ENCODE results near the gene LRBA. TPM values are rescaled to one million over a fixed set of nuclear protein-coding genes. Genes with fewer than 3 reads are reported as not detected.

LRBA gene
- total RNA-seq, 1 experiment from 2014 or later: 55.3 TPM

DNA sequence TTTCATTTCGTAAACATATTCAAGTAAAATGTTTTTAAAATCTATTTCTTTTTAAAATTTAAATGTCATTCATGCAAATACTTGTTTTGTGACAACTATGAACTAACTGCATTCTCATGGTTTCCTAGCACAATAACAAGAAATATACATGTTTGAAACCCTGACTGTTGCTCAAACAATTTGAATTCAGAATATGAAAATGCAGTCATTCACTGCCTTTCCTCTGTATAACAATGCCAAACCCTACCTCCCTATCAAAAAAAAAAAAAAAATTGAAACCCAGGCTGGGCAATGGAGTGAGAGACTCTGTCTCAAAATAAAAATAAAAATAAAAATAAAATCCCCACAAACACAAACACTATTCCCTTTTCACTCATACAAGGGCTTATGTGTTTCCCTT, 391.0 kb downstream of the LRBA start:
- no peak for DNase-seq
- Histone ChIP-seq H3K56ac (ENCODE audit: insufficient read length, low read depth, low read length) (no peak overlapping the region), H4K91ac (ENCODE audit: insufficient read length, low read depth, low read length) (no peak overlapping the region), H2AFZ (ENCODE audit: low read length) (no peak overlapping the region), H3K79me2 (ENCODE audit: insufficient read depth, low read length) (no peaks in the 10 kb centered on the region), H3K4me2 (ENCODE audit: insufficient read depth, insufficient read length, low read length) (no peak overlapping the region), H3K4me1 (ENCODE audit: insufficient read depth, low read length) (no peaks in the 10 kb centered on the region), H3T11ph (ENCODE audit: low read length) (no peak overlapping the region), H3K4ac (ENCODE audit: low read depth, low read length) (no peak overlapping the region), H3K9ac (ENCODE audit: extremely low read depth, insufficient read length, low read length) (no peak overlapping the region), H2BK20ac (ENCODE audit: low read depth, low read length, poor library complexity, severe bottlenecking) (no peak overlapping the region), H3K23ac (ENCODE audit: insufficient read length, low read depth, low read length) (no peak overlapping the region), H2BK15ac (ENCODE audit: low read depth, low read length) (no peak overlapping the region), H2BK120ac (ENCODE audit: low read depth, low read length, poor library complexity, severe bottlenecking) (no peak overlapping the region), H3K9me3 (ENCODE audit: control insufficient read depth, low read depth, low read length) (no peaks in the 10 kb centered on the region), H3K23me2 (ENCODE audit: insufficient read length, low read depth, low read length, poor library complexity, severe bottlenecking) (no peaks in the 10 kb centered on the region), H4K5ac (ENCODE audit: insufficient read length, low read depth, low read length) (no peak overlapping the region), H3K79me1 (ENCODE audit: insufficient read depth, low read depth, low read length, poor library complexity, severe bottlenecking) (no peaks in the 10 kb centered on the region), H3K14ac (ENCODE audit: insufficient read depth, low read length) (no peak overlapping the region), H3K18ac (ENCODE audit: insufficient read length, low read depth, low read length) (no peak overlapping the region), H2BK12ac (ENCODE audit: insufficient read length, low read depth, low read length) (no peak overlapping the region), H2BK5ac (ENCODE audit: insufficient read length, low read length) (no peak overlapping the region), H3K27ac (ENCODE audit: insufficient read length, low read depth, low read length) (no peak overlapping the region), H4K20me1 (ENCODE audit: control insufficient read depth, insufficient read depth, insufficient read length) (no peaks in the 10 kb centered on the region), H3K27me3 (ENCODE audit: insufficient read depth, low read length) (no peaks in the 10 kb centered on the region), H2AK5ac (ENCODE audit: insufficient read length, low read length) (no peak overlapping the region), H4K8ac (replicated peaks; ENCODE audit: insufficient read length, low read depth, low read length) (no peak overlapping the region)
- Mint-ChIP-seq H3K4me3 (no peak overlapping the region), H3K9me3 (peaks cover 0 to 4% of the 10 kb centered on the region in 2 experiments; a peak in 1 of 5 replicates), H3K36me3 (ENCODE audit: insufficient read depth in 1 of 3, low read depth in 3 of 3) (0 out of 7 replicates have a peak, but pooled peaks cover 0 to 9% (median 0%) of the 10 kb centered on the region in 3 experiments), H3K4me1 (peaks cover 15% of the 10 kb centered on the region in 2 experiments), H3K27me3 (ENCODE audit: low read depth) (no peaks in the 10 kb centered on the region), H3K27ac (0 out of 7 replicates have a peak overlapping the region, but pooled peaks of 1 of the 3 experiments have one; percentile 48)
- TF ChIP-seq, protein P1, sequence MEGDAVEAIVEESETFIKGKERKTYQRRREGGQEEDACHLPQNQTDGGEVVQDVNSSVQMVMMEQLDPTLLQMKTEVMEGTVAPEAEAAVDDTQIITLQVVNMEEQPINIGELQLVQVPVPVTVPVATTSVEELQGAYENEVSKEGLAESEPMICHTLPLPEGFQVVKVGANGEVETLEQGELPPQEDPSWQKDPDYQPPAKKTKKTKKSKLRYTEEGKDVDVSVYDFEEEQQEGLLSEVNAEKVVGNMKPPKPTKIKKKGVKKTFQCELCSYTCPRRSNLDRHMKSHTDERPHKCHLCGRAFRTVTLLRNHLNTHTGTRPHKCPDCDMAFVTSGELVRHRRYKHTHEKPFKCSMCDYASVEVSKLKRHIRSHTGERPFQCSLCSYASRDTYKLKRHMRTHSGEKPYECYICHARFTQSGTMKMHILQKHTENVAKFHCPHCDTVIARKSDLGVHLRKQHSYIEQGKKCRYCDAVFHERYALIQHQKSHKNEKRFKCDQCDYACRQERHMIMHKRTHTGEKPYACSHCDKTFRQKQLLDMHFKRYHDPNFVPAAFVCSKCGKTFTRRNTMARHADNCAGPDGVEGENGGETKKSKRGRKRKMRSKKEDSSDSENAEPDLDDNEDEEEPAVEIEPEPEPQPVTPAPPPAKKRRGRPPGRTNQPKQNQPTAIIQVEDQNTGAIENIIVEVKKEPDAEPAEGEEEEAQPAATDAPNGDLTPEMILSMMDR (conservative IDR thresholded peaks at IDR 0.05): no peak
- WGBS (ENCODE audit: extremely low coverage, insufficient read length, low lambda C conversion rate): no CpG with 5 or more reads among the region's 1 CpG
